Measurements from ENCODE around the gene GUK1. TPM values are rescaled to one million over a fixed set of nuclear protein-coding genes. Genes with fewer than 3 reads are reported as not detected.

The GUK1 gene
- total and polyA plus RNA-seq, 2 donors (not counting 1 experiment from before 2014, with no cell fraction given): 125 to 356 TPM

DNA sequence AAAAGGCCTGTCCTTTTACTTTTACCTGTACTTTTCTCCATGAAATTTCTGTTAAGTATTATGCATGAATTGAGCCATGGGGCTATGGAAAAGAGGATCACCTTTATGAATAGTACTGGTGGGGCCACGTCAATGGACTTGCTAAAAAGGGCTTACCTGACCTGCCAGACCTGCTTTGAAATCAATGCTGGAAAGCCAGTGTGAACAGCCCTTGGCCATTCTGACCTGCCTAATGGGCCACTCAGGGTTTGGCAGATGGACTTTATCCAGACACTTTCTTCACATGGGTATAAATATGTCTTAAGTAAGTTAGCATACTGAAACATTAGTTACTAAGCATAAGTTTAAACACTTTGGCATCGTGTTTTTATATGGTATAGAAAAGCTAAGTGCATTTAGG, 8.3 kb upstream of the GUK1 start:
- Histone ChIP-seq H3K4me1 (ENCODE audit: control insufficient read depth in 2 of 2, insufficient read depth in 2 of 2, low read length in 2 of 2) (peaks cover 2 to 10% of the 10 kb centered on the region in 2 donors), H3K4me2 (replicated peaks; ENCODE audit: low read depth, low read length, poor library complexity, severe bottlenecking) (no peak overlapping the region), H3K27me3 (replicated peaks in 1 of 4; ENCODE audit: control extremely low read depth in 1 of 4, control insufficient read depth in 3 of 4, insufficient read depth in 4 of 4, low read length in 3 of 4) (peaks cover 0 to 3% (median 1%) of the 10 kb centered on the region in 4 experiments), H3K9me3 (ENCODE audit: control extremely low read depth in 1 of 3, control insufficient read depth in 2 of 3, insufficient read depth in 1 of 3, low read length in 2 of 3) (no peaks in the 10 kb centered on the region), H3K4me3 (ENCODE audit: control extremely low read depth in 1 of 5, extremely low read depth in 1 of 5, insufficient read depth in 1 of 5, low read depth in 2 of 5, low read length in 4 of 5) (no peak overlapping the region), H3K27ac (ENCODE audit: low read length in 2 of 2) (no peak overlapping the region), H3K79me2 (ENCODE audit: control insufficient read depth, insufficient read depth, low read length) (no peaks in the 10 kb centered on the region), H3K36me3 (replicated peaks in 1 of 2; ENCODE audit: control extremely low read depth in 1 of 2, control insufficient read depth in 1 of 2, extremely low read depth in 1 of 2, insufficient read depth in 2 of 2, low read length in 1 of 2) (no peaks in the 10 kb centered on the region), H2AFZ (ENCODE audit: insufficient read depth, low read depth, low read length, poor library complexity, severe bottlenecking) (no peak overlapping the region), H4K20me1 (ENCODE audit: control insufficient read depth, insufficient read depth, low read length, poor library complexity, severe bottlenecking) (no peaks in the 10 kb centered on the region), H3K9ac (ENCODE audit: low read length) (no peak overlapping the region)
- intact Hi-C loops (cut with micrococcal nuclease): loop anchor here (1.0 to 5.0 kb wide), 5 partner anchors 9 to 384 kb away; partner anchors contain the start of gene GUK1
- Mint-ChIP-seq H3K9me3 (ENCODE audit: insufficient read depth) (no peaks in the 10 kb centered on the region), H3K27ac (no peak overlapping the region), H3K4me3 (no peak overlapping the region), H3K4me1 (peaks cover 14% of the 10 kb centered on the region), H3K27me3 (peaks cover 17% of the 10 kb centered on the region)
- no peak for DNase-seq
- 92% methylated on average over 1 of the region's 2 CpGs for WGBS (ENCODE audit: insufficient coverage)
- CTCF ChIA-PET: interaction anchor here (1.2 to 4.0 kb wide), 7 partner anchors 9 to 384 kb away, joined by 4 to 73 read pairs (median 8); partner anchors contain the start of gene IBA57
- ATAC-seq (ENCODE audit: low read depth): no peak
- POLR2A ChIA-PET: no interaction called here
- no peak for TF ChIP-seq EZH2 (IDR thresholded peaks at IDR 0.05; ENCODE audit: borderline replicate concordance, insufficient read depth, low read depth, low read length, poor library complexity, severe bottlenecking)
- no peak for TF ChIP-seq CTCF (IDR thresholded peaks at IDR 0.05)

DNA sequence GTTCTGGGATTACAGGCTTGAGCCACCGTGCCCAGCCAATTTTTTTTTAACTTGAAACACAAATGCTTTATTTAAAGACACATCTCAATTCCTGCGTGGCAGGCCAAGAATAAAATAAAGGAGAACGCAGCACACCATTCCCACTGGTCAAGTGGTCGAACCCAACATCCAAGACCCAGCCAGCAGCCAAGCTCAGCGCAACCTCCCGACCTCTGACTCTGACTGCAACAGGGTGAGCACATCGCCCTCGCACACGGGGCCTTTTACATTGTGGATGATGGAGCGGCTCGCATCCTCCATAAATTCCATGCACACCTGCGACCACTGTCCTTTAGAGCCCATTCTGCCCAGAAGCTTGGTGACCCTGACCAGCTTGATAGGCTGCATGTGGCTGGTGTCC, 5.5 kb upstream of the GUK1 start:
- Mint-ChIP-seq H3K4me1 (peaks cover 34% of the 10 kb centered on the region), H3K27me3 (peaks cover 6% of the 10 kb centered on the region), H3K27ac (no peak overlapping the region), H3K4me3 (no peak overlapping the region), H3K9me3 (ENCODE audit: insufficient read depth) (no peaks in the 10 kb centered on the region)
- Histone ChIP-seq H3K27me3 (replicated peaks in 1 of 4; ENCODE audit: control extremely low read depth in 1 of 4, control insufficient read depth in 3 of 4, insufficient read depth in 4 of 4, low read length in 3 of 4) (peaks cover 0 to 3% (median 1%) of the 10 kb centered on the region in 4 experiments), H3K79me2 (ENCODE audit: control insufficient read depth, insufficient read depth, low read length) (no peaks in the 10 kb centered on the region), H4K20me1 (ENCODE audit: control insufficient read depth, insufficient read depth, low read length, poor library complexity, severe bottlenecking) (no peaks in the 10 kb centered on the region), H3K9me3 (ENCODE audit: control extremely low read depth in 1 of 3, control insufficient read depth in 2 of 3, insufficient read depth in 1 of 3, low read length in 2 of 3) (peaks cover 0 to 10% (median 0%) of the 10 kb centered on the region in 3 donors), H2AFZ (ENCODE audit: insufficient read depth, low read depth, low read length, poor library complexity, severe bottlenecking) (no peak overlapping the region), H3K4me1 (ENCODE audit: control insufficient read depth in 2 of 2, insufficient read depth in 2 of 2, low read length in 2 of 2) (peaks cover 25 to 38% of the 10 kb centered on the region in 2 donors), H3K4me2 (replicated peaks; ENCODE audit: low read depth, low read length, poor library complexity, severe bottlenecking) (no peak overlapping the region), H3K4me3 (ENCODE audit: control extremely low read depth in 1 of 5, extremely low read depth in 1 of 5, insufficient read depth in 1 of 5, low read depth in 2 of 5, low read length in 4 of 5) (no peak overlapping the region), H3K36me3 (replicated peaks in 1 of 2; ENCODE audit: control extremely low read depth in 1 of 2, control insufficient read depth in 1 of 2, extremely low read depth in 1 of 2, insufficient read depth in 2 of 2, low read length in 1 of 2) (no peaks in the 10 kb centered on the region), H3K27ac (ENCODE audit: low read length in 2 of 2) (no peak overlapping the region), H3K9ac (ENCODE audit: low read length) (no peak overlapping the region)
- POLR2A ChIA-PET: no interaction called here
- WGBS (ENCODE audit: insufficient coverage): 92% methylated on average over 6 of the region's 12 CpGs
- DNase-seq (no peak), ATAC-seq (ENCODE audit: low read depth) (no peak)
- intact Hi-C loops (cut with micrococcal nuclease): loop anchor here (5.0 kb wide), 1 partner anchor 368 kb away; no protein-coding TSS in a partner anchor
- CTCF ChIA-PET: interaction anchor here (1.2 to 1.4 kb wide), 3 partner anchors 30 to 380 kb away, joined by 3 to 10 read pairs (median 6); partner anchors contain the start of gene IBA57
- TF ChIP-seq EZH2 (IDR thresholded peaks at IDR 0.05; ENCODE audit: borderline replicate concordance, insufficient read depth, low read depth, low read length, poor library complexity, severe bottlenecking) (no peak), CTCF (IDR thresholded peaks at IDR 0.05) (no peak)

Measured in B cell (primary cell).